Esophagus squamous epithelium (tissue), 5 donors: ENCODE measurements around the gene BABAM2. TPM values are rescaled to one million over a fixed set of nuclear protein-coding genes. Genes with fewer than 3 reads are reported as not detected.

ENCODE experiments used
- DNase-seq: peaks from one replicate; lab custom pipeline; 2025; lab: John Stamatoyannopoulos, UW
- H3K27ac ChIP-seq, 4 donors: fragments of 200-600 bp; sonication (generic); one replicate each; pipeline ENCODE4 v1.5.1; 2016 to 2019; ENCODE audit warnings: mild to moderate bottlenecking in 1 of 4
- H3K27me3 ChIP-seq, 4 donors: fragments of 200-600 bp; sonication (generic); 1 replicate in 3 of 4; 2 replicates in 1 of 4; pipeline versions ENCODE4 v1.5.1 to v1.6.0; 2017 to 2021; ENCODE audit warnings: antibody characterized with exemption in 1 of 4
- H3K36me3 ChIP-seq, 3 donors: fragments of 200-600 bp; sonication (generic); one replicate each; pipeline ENCODE4 v1.5.1; 2016 to 2019
- H3K4me1 ChIP-seq, 3 donors: fragments of 200-600 bp; sonication (generic); one replicate each; pipeline ENCODE4 v1.5.1; 2017 to 2019
- H3K4me3 ChIP-seq, 4 donors: fragments of 200-600 bp; sonication (generic); 1 replicate in 3 of 4; 2 replicates in 1 of 4; pipeline ENCODE4 v1.5.1; 2016 to 2019; ENCODE audit warnings: mild to moderate bottlenecking in 2 of 4, moderate library complexity in 1 of 4
- H3K9me3 ChIP-seq, 3 donors: fragments of 200-600 bp; sonication (generic); one replicate each; pipeline ENCODE4 v1.5.1; 2016 to 2019
- CTCF ChIP-seq, 6 experiments: fragments of 450-650 bp in 4 of 6; fragments of 200-600 bp in 2 of 6; sonication (generic) in 2 of 6; IDR thresholded peaks; one replicate each; pipeline ENCODE4 v1.5.1; 2016 to 2019; ENCODE audit warnings: antibody characterized with exemption in 6 of 6, mild to moderate bottlenecking in 4 of 6, moderate library complexity in 4 of 6
- POLR2A ChIP-seq, 4 donors: fragments of 450-650 bp; IDR thresholded peaks; one replicate each; pipeline ENCODE4 v1.6.1; 2017; ENCODE audit warnings: antibody characterized with exemption in 4 of 4, mild to moderate bottlenecking in 4 of 4, moderate library complexity in 3 of 4
- WGBS, 2 donors: methylation state at CpG; one replicate each; pipeline ENCODE4 v1.1.5; 2018; 5-methylcytosine and 5-hydroxymethylcytosine counted together
- intact Hi-C: fragments of 100-400 bp; cut with DNase I; formaldehyde crosslinking; loops from one replicate; pipeline ENCODE4 v1.15.0; 2022
- total RNA-seq, 4 donors: library from RNA; depleted of rRNA; stranded (reverse); fragments of >200 nt; gene quantifications; one replicate each; pipeline ENCODE4 v1.1.0, GENCODE V29; 2016
- donor health status: DM: yes; HTN: yes; CAD: no.

Gene BABAM2
- total RNA-seq, 4 donors from 2014 or later = 16.6 to 28.3 (median 24.3) TPM

GRCh38 chr2:28343184-28343942 is 452.8 kb downstream of the BABAM2 start:
- 78% methylated on average over 5 of the region's 5 CpGs for WGBS, 2 donors
- Histone ChIP-seq H3K27me3 (no peaks in the 10 kb centered on the region), H3K4me3 (no peak overlapping the region), H3K4me1 (peaks cover 27 to 91% (median 37%) of the 10 kb centered on the region in 3 donors), H3K9me3 (no peaks in the 10 kb centered on the region), H3K27ac (peak overlapping the region; percentile 26 to 82 (median 78)), H3K36me3 (no peaks in the 10 kb centered on the region)
- intact Hi-C loops = no loop called here
- TF ChIP-seq POLR2A (IDR thresholded peaks at IDR 0.05) = no peak
- TF ChIP-seq CTCF (IDR thresholded peaks at IDR 0.05) = no peak
- DNase-seq = no peak

- Histone ChIP-seq H3K9me3 (no peaks in the 10 kb centered on the region), H3K36me3 (no peaks in the 10 kb centered on the region), H3K27ac (peak overlapping the region in 3 of 4 donors; percentile 34 to 74 (median 42)), H3K4me1 (peaks cover 24 to 83% (median 30%) of the 10 kb centered on the region in 3 donors), H3K4me3 (no peak overlapping the region), H3K27me3 (no peaks in the 10 kb centered on the region)
- DNase-seq = no peak
- TF ChIP-seq CTCF (IDR thresholded peaks at IDR 0.05) (no peak), POLR2A (IDR thresholded peaks at IDR 0.05) (no peak)
- intact Hi-C loops = no loop called here
- 81 to 85% methylated on average over 5 to 6 of the region's 20 CpGs for WGBS, 2 donors
Observed at GRCh38 chr2:28343971-28344715, 453.6 kb downstream of the BABAM2 start.

GRCh38 chr2:28344756-28345373 is 454.3 kb downstream of the BABAM2 start:
- WGBS, 2 donors = 75 to 77% methylated on average over 10 to 24 of the region's 30 CpGs
- intact Hi-C loops = no loop called here

GRCh38 chr2:28345619-28346018 is 455.1 kb downstream of the BABAM2 start:
- Histone ChIP-seq H3K36me3 (no peaks in the 10 kb centered on the region), H3K4me1 (peaks cover 24 to 69% (median 28%) of the 10 kb centered on the region in 3 donors), H3K9me3 (no peaks in the 10 kb centered on the region), H3K27ac (no peak overlapping the region), H3K4me3 (no peak overlapping the region), H3K27me3 (no peaks in the 10 kb centered on the region)
- DNase-seq = no peak
- no peak for TF ChIP-seq POLR2A (IDR thresholded peaks at IDR 0.05)
- TF ChIP-seq CTCF (IDR thresholded peaks at IDR 0.05) = no peak
- intact Hi-C loops = no loop called here
- 76 to 77% methylated on average over 8 of the region's 8 CpGs for WGBS, 2 donors

More at GRCh38 chr2:28344756-28345373, 454.3 kb downstream of the BABAM2 start:
- peaks cover 24 to 76% (median 29%) of the 10 kb centered on the region in 3 donors for H3K4me1 ChIP-seq
- no peaks in the 10 kb centered on the region for H3K27me3 ChIP-seq
- no peak overlapping the region for H3K4me3 ChIP-seq
- no peak overlapping the region for H3K27ac ChIP-seq
- H3K36me3 ChIP-seq = no peaks in the 10 kb centered on the region
- H3K9me3 ChIP-seq = no peaks in the 10 kb centered on the region
- DNase-seq = no peak
- TF ChIP-seq POLR2A (IDR thresholded peaks at IDR 0.05) = no peak
- no peak for TF ChIP-seq CTCF (IDR thresholded peaks at IDR 0.05)
